ENCODE results near the gene FASLG.
"Not testable (repeated sequence)": the region's sequence is repeated elsewhere in the genome, so short reads cannot be mapped to it uniquely, and the experiment has no call there.

Gene FASLG

DNA sequence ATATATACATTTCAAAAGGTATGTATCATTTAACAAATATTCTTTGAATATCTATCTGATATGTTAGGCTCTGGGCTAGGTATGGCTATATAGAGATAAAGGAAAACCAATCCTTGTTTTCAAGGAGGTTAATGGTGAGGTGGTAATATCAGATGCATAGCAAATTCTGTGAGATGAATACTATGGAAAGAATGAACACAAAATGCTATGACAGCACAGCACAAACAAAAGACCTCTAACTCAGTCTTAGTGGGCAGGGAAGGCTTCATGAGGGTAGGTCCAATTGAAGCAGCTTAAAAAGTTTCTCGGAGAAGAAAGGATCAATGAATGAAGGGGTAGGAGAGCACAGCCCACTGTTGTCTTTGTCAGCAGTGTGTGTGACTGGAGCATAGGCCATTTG lies 27.2 kb downstream of the FASLG start:
- TF ChIP-seq, protein P1, sequence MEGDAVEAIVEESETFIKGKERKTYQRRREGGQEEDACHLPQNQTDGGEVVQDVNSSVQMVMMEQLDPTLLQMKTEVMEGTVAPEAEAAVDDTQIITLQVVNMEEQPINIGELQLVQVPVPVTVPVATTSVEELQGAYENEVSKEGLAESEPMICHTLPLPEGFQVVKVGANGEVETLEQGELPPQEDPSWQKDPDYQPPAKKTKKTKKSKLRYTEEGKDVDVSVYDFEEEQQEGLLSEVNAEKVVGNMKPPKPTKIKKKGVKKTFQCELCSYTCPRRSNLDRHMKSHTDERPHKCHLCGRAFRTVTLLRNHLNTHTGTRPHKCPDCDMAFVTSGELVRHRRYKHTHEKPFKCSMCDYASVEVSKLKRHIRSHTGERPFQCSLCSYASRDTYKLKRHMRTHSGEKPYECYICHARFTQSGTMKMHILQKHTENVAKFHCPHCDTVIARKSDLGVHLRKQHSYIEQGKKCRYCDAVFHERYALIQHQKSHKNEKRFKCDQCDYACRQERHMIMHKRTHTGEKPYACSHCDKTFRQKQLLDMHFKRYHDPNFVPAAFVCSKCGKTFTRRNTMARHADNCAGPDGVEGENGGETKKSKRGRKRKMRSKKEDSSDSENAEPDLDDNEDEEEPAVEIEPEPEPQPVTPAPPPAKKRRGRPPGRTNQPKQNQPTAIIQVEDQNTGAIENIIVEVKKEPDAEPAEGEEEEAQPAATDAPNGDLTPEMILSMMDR (IDR thresholded peaks at IDR 0.05; ENCODE audit: low read depth, low read length): no peak
- no peak for DNase-seq
- H3K4me3 ChIP-seq (ENCODE audit: low read depth, low read length): no peak overlapping the region
- no peak overlapping the region for H3K27ac ChIP-seq
- H3K27me3 ChIP-seq (ENCODE audit: insufficient read depth, low read depth, severe bottlenecking): peaks cover 28% of the 10 kb centered on the region
- H3K36me3 ChIP-seq: no peaks in the 10 kb centered on the region
- H3K9me3 ChIP-seq (ENCODE audit: severe bottlenecking): no peaks in the 10 kb centered on the region

DNA sequence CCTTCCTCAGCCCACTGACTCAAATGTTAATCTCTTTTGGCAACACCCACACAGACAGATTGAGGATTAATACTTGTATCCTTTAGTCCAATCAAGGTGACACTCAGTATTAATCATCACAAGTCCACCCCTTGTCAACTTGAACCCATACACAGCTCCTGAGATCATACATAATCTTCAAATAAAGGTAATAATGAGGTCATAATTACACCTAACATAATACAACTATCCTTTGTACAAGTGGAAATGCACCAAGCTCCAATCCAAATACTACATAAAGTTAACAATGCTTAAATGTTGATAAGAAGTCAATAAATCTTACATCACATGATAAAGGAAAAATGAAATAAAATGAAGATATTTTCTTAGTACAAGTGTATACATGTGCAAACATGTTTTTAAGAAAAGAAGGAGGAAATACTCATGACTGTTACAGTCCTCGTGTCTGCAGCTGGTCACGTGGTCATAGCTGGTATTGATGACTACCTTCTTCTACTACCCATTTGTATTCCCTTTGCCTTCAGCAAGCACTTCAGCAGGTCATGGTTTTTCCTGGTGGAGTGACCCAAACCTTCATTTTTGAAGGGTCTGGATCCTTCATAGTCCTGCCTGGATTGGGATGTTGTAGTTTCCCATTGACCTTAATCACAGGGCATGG lies 29.7 kb downstream of the FASLG start:
- not testable (repeated sequence) for H3K36me3 ChIP-seq; H3K27ac ChIP-seq; H3K9me3 ChIP-seq (ENCODE audit: severe bottlenecking); DNase-seq; H3K4me3 ChIP-seq (ENCODE audit: low read depth, low read length)
- peaks cover 25% of the 10 kb centered on the region for H3K27me3 ChIP-seq (ENCODE audit: insufficient read depth, low read depth, severe bottlenecking)

DNA sequence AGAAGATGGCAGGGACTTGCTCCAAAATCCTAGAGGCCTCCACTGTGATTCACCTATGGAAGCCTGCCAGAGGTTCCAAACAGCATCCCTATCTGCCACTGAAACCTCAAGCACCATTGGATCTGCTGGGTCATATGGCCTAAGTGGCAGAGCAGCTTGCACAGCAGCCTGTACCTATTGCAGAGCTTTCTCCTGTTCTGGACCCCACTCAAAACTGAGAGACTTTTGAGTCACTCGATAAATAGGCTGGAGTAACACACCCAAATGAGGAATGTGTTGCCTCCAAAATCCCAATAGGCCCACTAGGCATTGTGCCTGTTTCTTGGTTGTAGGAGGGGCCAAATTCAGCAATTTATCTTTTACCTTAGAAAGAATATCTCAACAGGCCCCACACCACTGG lies 32.0 kb downstream of the FASLG start:
- not testable (repeated sequence) for H3K9me3 ChIP-seq (ENCODE audit: severe bottlenecking)

DNA sequence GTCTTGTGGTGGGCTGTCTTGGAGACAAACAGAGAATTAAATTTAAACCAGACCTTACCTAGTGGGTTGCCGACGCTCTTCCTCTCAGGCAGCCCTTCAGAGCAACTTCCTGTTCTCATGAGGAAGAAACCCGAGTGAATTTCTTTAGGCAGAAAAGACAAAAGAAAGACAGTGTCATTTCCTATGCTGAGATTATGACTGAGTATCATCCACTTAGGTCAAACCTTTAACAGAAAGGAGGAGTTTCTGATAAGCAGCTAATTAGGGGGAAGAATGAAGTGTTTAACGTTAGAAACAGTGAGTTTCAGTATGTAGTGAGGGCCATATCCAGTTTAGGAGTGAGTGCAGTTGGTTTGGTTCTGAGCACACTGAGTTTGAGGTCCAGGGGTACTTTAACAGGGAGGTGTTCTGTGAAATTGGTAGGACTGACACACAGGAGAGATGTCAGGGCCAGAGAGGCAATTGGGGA lies 38.7 kb downstream of the FASLG start:
- Histone ChIP-seq H3K9me3 (ENCODE audit: severe bottlenecking) (no peaks in the 10 kb centered on the region), H3K27ac (no peak overlapping the region), H3K4me3 (ENCODE audit: low read depth, low read length) (no peak overlapping the region), H3K27me3 (ENCODE audit: insufficient read depth, low read depth, severe bottlenecking) (peaks cover 46% of the 10 kb centered on the region), H3K36me3 (no peaks in the 10 kb centered on the region)
- DNase-seq: no peak
- TF ChIP-seq, protein P1 (IDR thresholded peaks at IDR 0.05; ENCODE audit: low read depth, low read length): no peak

More for the DNA sequence above, 32.0 kb downstream of the FASLG start:
- H3K27me3 ChIP-seq (ENCODE audit: insufficient read depth, low read depth, severe bottlenecking): peaks cover 31% of the 10 kb centered on the region
- not testable (repeated sequence) for H3K4me3 ChIP-seq (ENCODE audit: low read depth, low read length); H3K36me3 ChIP-seq; DNase-seq; H3K27ac ChIP-seq

DNA sequence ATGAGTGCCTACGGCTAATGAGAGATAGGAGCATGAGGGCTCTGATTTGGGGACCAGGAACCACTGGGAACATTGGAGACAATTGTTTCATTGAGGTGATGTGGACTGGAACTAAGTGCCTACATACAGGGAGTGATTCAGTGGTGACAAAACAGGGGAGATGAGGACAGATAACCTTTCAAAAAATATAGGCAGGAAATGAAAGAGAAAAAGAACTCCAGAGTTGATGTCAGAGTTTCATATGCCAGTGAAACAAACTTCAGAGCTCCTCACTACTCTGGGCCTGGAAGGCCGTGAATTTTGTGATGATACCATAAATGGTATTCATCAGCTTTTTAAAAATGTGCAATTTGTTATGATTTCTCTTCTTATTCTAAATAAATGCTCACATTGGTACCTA lies 39.3 kb downstream of the FASLG start:
- no peak overlapping the region for H3K27ac ChIP-seq
- no peak overlapping the region for H3K4me3 ChIP-seq (ENCODE audit: low read depth, low read length)
- peaks cover 46% of the 10 kb centered on the region for H3K27me3 ChIP-seq (ENCODE audit: insufficient read depth, low read depth, severe bottlenecking)
- no peaks in the 10 kb centered on the region for H3K9me3 ChIP-seq (ENCODE audit: severe bottlenecking)
- DNase-seq: no peak
- H3K36me3 ChIP-seq: no peaks in the 10 kb centered on the region
- TF ChIP-seq, protein P1 (IDR thresholded peaks at IDR 0.05; ENCODE audit: low read depth, low read length): no peak

DNA sequence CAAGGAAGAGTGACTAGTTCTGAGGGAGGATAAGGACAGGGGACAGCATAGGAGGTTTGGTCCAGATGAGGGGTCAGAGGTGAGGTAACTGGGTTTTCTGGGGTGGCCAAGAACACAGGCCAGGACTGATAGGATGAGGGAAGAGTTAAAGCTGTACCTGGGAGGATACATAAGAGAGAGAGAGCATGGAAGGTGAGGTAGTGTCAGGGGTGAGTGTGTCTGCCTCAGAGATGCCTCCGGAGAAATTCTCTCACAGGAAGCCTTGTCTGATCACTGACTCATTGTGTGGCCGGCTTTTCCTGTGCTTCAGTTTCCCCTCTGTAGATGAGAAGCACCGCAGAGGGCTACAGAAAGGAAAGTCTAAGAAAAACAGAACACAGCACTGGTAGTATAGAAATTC lies 40.2 kb downstream of the FASLG start:
- H3K9me3 ChIP-seq (ENCODE audit: severe bottlenecking): no peaks in the 10 kb centered on the region
- H3K4me3 ChIP-seq (ENCODE audit: low read depth, low read length): no peak overlapping the region
- no peak for DNase-seq
- H3K27me3 ChIP-seq (ENCODE audit: insufficient read depth, low read depth, severe bottlenecking): peaks cover 55% of the 10 kb centered on the region
- H3K36me3 ChIP-seq: no peaks in the 10 kb centered on the region
- TF ChIP-seq, protein P1 (IDR thresholded peaks at IDR 0.05; ENCODE audit: low read depth, low read length): no peak
- no peak overlapping the region for H3K27ac ChIP-seq

DNA sequence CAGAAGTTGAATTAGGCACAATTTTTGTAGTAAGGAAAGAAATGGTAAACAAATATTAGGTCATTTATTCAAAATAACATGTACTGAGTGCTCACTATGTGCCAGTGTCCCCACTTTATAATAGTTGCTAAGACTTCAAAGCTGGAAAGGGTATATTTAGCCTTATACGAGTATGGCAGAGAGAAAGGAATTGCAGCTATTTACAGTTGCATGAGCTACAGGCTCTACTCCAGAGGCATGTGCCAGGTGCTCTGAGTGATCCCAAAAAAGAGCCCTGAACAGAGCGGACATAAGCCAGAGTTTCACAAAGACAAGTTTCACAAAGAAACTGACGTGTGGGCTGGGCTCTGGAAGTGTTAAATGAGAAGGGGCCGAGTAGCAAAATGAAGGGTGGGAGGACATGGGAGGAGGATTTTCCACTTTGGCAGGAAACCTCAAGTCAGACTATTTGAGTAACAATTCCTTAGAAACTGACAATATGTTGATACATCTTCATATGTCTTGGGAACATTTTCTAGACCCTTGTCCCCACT lies 40.9 kb downstream of the FASLG start:
- TF ChIP-seq, protein P1 (IDR thresholded peaks at IDR 0.05; ENCODE audit: low read depth, low read length): no peak
- Histone ChIP-seq H3K27me3 (ENCODE audit: insufficient read depth, low read depth, severe bottlenecking) (peaks cover 57% of the 10 kb centered on the region), H3K9me3 (ENCODE audit: severe bottlenecking) (no peaks in the 10 kb centered on the region), H3K4me3 (ENCODE audit: low read depth, low read length) (no peak overlapping the region), H3K36me3 (no peaks in the 10 kb centered on the region), H3K27ac (no peak overlapping the region)
- DNase-seq: no peak

Measured in WERI-Rb-1 (cell line).